ENCODE data around the gene PROM1. TPM values are rescaled to one million over a fixed set of nuclear protein-coding genes. Genes with fewer than 3 reads are reported as not detected.

The PROM1 gene
- total and polyA plus RNA-seq, 2 of the 13 experiments (the other 11 are each of a cell fraction or from before 2014, with no cell fraction given) = 3.9 to 16.4 TPM

- TF ChIP-seq ZNF569 (CRISPR knock-in tag; IDR thresholded peaks at IDR 0.05; ENCODE audit: borderline replicate concordance) = no peak
- TF ChIP-seq, protein P1, sequence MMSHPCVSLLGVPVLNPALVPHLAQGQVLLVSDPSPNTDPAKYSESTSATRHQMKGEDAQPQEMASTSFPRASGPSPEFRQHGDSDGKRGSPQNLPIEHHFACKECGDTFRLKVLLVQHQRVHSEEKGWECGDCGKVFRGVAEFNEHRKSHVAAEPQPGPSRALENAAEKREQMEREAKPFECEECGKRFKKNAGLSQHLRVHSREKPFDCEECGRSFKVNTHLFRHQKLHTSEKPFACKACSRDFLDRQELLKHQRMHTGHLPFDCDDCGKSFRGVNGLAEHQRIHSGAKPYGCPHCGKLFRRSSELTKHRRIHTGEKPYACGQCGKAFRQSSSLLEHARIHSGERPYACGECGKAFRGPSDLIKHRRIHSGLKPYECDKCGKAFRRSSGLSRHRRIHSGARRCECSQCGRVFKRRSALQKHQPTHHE (CRISPR knock-in tag; IDR thresholded peaks at IDR 0.05; ENCODE audit: borderline replicate concordance) = no peak
- TF ChIP-seq ZBTB49 (CRISPR knock-in tag; IDR thresholded peaks at IDR 0.05; ENCODE audit: borderline replicate concordance) = no peak
- no peak for TF ChIP-seq MEF2D (CRISPR knock-in tag; IDR thresholded peaks at IDR 0.05)
- no peak for TF ChIP-seq ZFP41 (CRISPR knock-in tag; IDR thresholded peaks at IDR 0.05; ENCODE audit: borderline replicate concordance)
- no peak for TF ChIP-seq ZNF558 (CRISPR knock-in tag; IDR thresholded peaks at IDR 0.05; ENCODE audit: borderline replicate concordance)
- TF ChIP-seq, protein P2, sequence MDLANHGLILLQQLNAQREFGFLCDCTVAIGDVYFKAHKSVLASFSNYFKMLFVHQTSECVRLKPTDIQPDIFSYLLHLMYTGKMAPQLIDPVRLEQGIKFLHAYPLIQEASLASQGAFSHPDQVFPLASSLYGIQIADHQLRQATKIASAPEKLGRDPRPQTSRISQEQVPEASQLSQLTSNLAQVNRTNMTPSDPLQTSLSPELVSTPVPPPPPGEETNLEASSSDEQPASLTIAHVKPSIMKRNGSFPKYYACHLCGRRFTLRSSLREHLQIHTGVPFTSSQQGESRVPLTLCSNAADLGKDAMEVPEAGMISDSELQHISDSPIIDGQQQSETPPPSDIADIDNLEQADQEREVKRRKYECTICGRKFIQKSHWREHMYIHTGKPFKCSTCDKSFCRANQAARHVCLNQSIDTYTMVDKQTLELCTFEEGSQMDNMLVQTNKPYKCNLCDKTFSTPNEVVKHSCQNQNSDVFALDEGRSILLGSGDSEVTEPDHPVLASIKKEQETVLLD (CRISPR knock-in tag; IDR thresholded peaks at IDR 0.05; ENCODE audit: low read depth) = no peak
- TF ChIP-seq FOXA1 (IDR thresholded peaks at IDR 0.05) = no peak
- TF ChIP-seq FOXA1 (CRISPR knock-in tag; IDR thresholded peaks at IDR 0.05) = no peak
- TF ChIP-seq ZNF570 (CRISPR knock-in tag; IDR thresholded peaks at IDR 0.05; ENCODE audit: borderline replicate concordance) = no peak
- no peak for TF ChIP-seq PHF20 (CRISPR knock-in tag; IDR thresholded peaks at IDR 0.05)
- no peak for TF ChIP-seq HNRNPL (IDR thresholded peaks at IDR 0.05; ENCODE audit: low read depth, low read length)
- TF ChIP-seq IRF9 (CRISPR knock-in tag; IDR thresholded peaks at IDR 0.05; ENCODE audit: borderline replicate concordance) = no peak
Measured at GRCh38 chr4:15958562-15958961, 125.3 kb downstream of the PROM1 start (continued).

Data from HepG2 (cell line).